RWPE2 (cell line): ENCODE data around the gene ATP10B.

Experiments used
- ATAC-seq: fragments of 200-7000 bp; cut with Tn5 transposase; 3 replicates; pipeline ENCODE4 v1.9.1; 2021; ENCODE audit warnings: low read depth
- DNase-seq: peaks from one replicate; pipeline ENCODE4 v3.0.0-alpha.2; 2020; ENCODE audit warnings: low spot score
- H3K27ac ChIP-seq: fragments of 450-650 bp; 2 replicates; pipeline ENCODE4 v1.5.1; 2017; ENCODE audit warnings: mild to moderate bottlenecking; ENCODE audit not compliant: poor library complexity, severe bottlenecking
- H3K27me3 ChIP-seq: fragments of 250-450 bp; sonication (Bioruptor Pico); 2 replicates; pipeline ENCODE4 v1.5.1; 2021; ENCODE audit warnings: mild to moderate bottlenecking, moderate library complexity; ENCODE audit not compliant: insufficient read depth, poor library complexity, severe bottlenecking
- H3K36me3 ChIP-seq: fragments of 250-450 bp; sonication (Bioruptor Pico); 2 replicates; pipeline ENCODE4 v1.5.1; 2020; ENCODE audit warnings: low read depth, mild to moderate bottlenecking, moderate library complexity
- H3K4me1 ChIP-seq: fragments of 250-450 bp; sonication (Bioruptor Pico); 2 replicates; pipeline ENCODE4 v1.5.1; 2021; ENCODE audit warnings: mild to moderate bottlenecking, moderate library complexity; ENCODE audit not compliant: insufficient read depth, poor library complexity, severe bottlenecking
- H3K4me3 ChIP-seq: fragments of 250-450 bp; sonication (Bioruptor Pico); 2 replicates; pipeline ENCODE4 v1.5.1; 2021; ENCODE audit warnings: mild to moderate bottlenecking, moderate library complexity; ENCODE audit not compliant: severe bottlenecking
- H3K9me3 ChIP-seq: fragments of 250-450 bp; sonication (Bioruptor Pico); 2 replicates; pipeline ENCODE4 v1.5.1; 2021; ENCODE audit warnings: mild to moderate bottlenecking, moderate library complexity; ENCODE audit not compliant: severe bottlenecking
- CTCF ChIP-seq: fragments of 450-650 bp; IDR thresholded peaks from one replicate; pipeline ENCODE4 v1.5.1; 2017; ENCODE audit warnings: mild to moderate bottlenecking, moderate library complexity; ENCODE audit not compliant: poor library complexity, severe bottlenecking

The ATP10B gene

DNA sequence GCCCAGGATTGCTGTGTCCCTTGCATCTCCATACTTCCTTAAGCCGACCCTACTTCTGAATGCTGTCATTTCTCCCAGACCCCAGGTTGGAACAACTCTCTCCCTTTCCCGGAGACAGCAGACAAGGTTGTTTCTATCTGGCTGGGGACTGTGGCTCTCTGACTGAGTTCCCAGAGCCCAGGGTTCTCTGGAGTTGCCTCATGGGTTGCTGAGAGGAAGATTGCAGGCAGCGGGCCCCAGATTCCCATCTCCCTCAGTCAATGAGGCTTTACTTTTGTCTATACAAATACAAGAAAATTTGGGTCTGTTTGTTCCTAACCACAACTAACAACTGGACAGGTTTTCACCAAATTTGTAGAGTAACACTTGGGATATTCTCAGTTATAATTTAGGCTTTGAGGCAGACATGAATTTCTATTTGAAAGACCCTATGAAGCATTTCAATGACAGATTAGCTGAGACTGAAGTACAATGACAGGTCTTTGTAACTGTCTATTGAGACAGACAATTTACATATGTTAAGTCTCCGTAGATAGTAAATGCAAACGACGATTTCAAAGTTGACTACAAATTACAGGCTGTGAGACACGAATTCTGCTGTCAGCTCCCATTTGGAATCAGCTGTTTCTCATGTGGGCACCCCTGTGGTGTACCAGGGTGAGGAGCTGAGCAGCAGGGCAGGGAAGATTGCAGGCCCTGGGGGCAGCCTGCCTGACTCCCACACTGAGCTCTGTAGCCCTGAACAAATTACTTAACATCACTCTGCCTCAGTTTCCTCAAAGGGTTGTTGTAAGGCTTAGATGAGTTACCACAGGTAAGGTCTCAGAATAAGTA is 107.5 kb downstream of the ATP10B start:
- ATAC-seq (no peak), DNase-seq (no peak)
- Histone ChIP-seq H3K9me3 (no peaks in the 10 kb centered on the region), H3K36me3 (no peaks in the 10 kb centered on the region), H3K4me1 (no peaks in the 10 kb centered on the region), H3K27me3 (no peaks in the 10 kb centered on the region), H3K27ac (no peak overlapping the region), H3K4me3 (no peak overlapping the region)
- TF ChIP-seq CTCF = no peak

DNA sequence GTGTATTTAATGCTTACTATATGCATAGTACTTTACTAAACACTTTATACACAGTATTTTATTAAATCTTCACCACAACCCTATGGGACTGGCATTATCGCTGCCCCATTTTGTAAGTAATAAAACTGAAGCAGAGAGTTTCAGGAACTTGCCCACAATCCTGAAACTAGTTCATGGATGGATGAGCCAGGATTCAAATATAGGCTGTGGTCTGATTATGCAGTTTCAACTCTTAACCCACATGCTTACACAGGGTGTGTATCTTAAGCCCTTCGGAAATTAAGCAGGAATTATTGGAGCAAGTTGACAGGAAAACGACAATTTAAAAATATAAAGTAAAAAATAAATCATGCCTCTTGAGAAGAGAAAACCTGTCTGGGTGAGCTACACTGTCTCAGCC is 109.0 kb downstream of the ATP10B start:
- H3K4me1 ChIP-seq = no peaks in the 10 kb centered on the region
- no peaks in the 10 kb centered on the region for H3K36me3 ChIP-seq
- no peak overlapping the region for H3K4me3 ChIP-seq
- no peaks in the 10 kb centered on the region for H3K9me3 ChIP-seq
- ATAC-seq = no peak
- TF ChIP-seq CTCF = no peak
- no peak overlapping the region for H3K27ac ChIP-seq
- DNase-seq = no peak
- H3K27me3 ChIP-seq = peaks cover 5% of the 10 kb centered on the region

GRCh38 chr5:160742446-160742845 is 109.6 kb downstream of the ATP10B start:
- H3K27ac ChIP-seq = no peak overlapping the region
- H3K4me3 ChIP-seq = no peak overlapping the region
- no peaks in the 10 kb centered on the region for H3K4me1 ChIP-seq
- DNase-seq (no peak), ATAC-seq (no peak)
- H3K27me3 ChIP-seq = peaks cover 7% of the 10 kb centered on the region
- TF ChIP-seq CTCF = no peak
- H3K36me3 ChIP-seq = no peaks in the 10 kb centered on the region
- no peaks in the 10 kb centered on the region for H3K9me3 ChIP-seq

- Histone ChIP-seq H3K27me3 (no peaks in the 10 kb centered on the region), H3K4me1 (no peaks in the 10 kb centered on the region), H3K4me3 (no peak overlapping the region), H3K9me3 (no peaks in the 10 kb centered on the region), H3K36me3 (no peaks in the 10 kb centered on the region), H3K27ac (no peak overlapping the region)
- TF ChIP-seq CTCF = no peak
- no peak for DNase-seq
- ATAC-seq = peak; percentile 36; the same call in 2 of the 3 replicates
These were observed 124.6 kb downstream of the ATP10B start for GRCh38 chr5:160727296-160727997.
